ENCODE measurements around the gene NAALADL1.

DNA sequence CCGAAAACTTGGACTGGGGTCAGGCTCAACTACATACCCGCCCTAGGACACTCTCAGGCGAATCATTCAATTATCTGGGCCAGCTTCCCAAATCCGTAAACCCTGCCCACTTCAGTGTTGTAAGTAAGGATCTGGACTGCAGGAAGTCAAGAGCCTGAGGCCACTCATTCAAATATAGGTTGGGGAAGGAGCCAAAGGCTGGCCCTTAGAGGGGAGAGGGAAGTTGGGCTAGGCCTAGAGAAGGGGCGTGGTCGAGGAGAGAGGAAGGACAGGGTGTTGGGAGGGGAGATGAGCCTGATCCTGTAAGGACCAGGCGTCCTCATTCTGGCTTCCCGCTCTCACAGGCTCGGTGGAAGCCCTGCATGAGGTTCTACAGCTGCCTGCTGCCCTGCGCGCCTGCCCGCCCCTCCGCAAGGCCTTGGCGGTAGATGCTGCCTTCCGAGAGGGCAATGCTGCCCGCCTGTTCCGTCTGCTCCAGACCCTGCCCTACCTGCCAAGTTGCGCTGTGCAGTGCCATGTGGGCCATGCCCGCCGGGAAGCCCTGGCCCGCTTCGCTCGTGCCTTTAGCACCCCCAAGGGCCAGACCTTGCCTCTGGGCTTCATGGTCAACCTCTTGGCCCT lies 14.4 kb downstream of the NAALADL1 start:
- TF ChIP-seq CTCF (conservative IDR thresholded peaks at IDR 0.05; ENCODE audit: low read length) (no peak), EZH2phosphoT487 (IDR thresholded peaks at IDR 0.05; ENCODE audit: borderline replicate concordance, low read depth, low read length) (no peak)
